Measurements from ENCODE around the gene CLPSL1. TPM values are rescaled to one million over a fixed set of nuclear protein-coding genes. Genes with fewer than 3 reads are reported as not detected.

CLPSL1 gene
- total RNA-seq, 4 donors from 2014 or later: not detected

- no peaks in the 10 kb centered on the region for H3K27me3 ChIP-seq
- H3K4me1 ChIP-seq: peaks cover 66% of the 10 kb centered on the region
- H3K9me3 ChIP-seq: no peaks in the 10 kb centered on the region
- 50% methylated on average over 1 of the region's 3 CpGs for WGBS
- no peak for DNase-seq (ENCODE audit: low spot score in 2 of 2)
- H3K27ac ChIP-seq: no peak overlapping the region
- H3K4me3 ChIP-seq: no peak overlapping the region
- no peaks in the 10 kb centered on the region for H3K36me3 ChIP-seq
- TF ChIP-seq POLR2A (IDR thresholded peaks at IDR 0.05): no peak
- TF ChIP-seq POLR2AphosphoS5 (IDR thresholded peaks at IDR 0.05): no peak
- TF ChIP-seq CTCF (IDR thresholded peaks at IDR 0.05): no peak
- no peak for TF ChIP-seq EP300 (IDR thresholded peaks at IDR 0.05)
Measured at GRCh38 chr6:35735452-35735851, 45.4 kb upstream of the CLPSL1 start.

- peak; percentile 88 to 89 for DNase-seq (ENCODE audit: low spot score in 2 of 2)
- H3K4me1 ChIP-seq: peaks cover 57% of the 10 kb centered on the region
- 56% methylated on average over 8 of the region's 8 CpGs for WGBS
- H3K36me3 ChIP-seq: no peaks in the 10 kb centered on the region
- H3K4me3 ChIP-seq: no peak overlapping the region
- H3K27ac ChIP-seq: no peak overlapping the region
- H3K27me3 ChIP-seq: no peaks in the 10 kb centered on the region
- TF ChIP-seq CTCF (IDR thresholded peaks at IDR 0.05): peak; percentile 82 to 88
- no peak for TF ChIP-seq POLR2A (IDR thresholded peaks at IDR 0.05)
- TF ChIP-seq EP300 (IDR thresholded peaks at IDR 0.05): no peak
- TF ChIP-seq POLR2AphosphoS5 (IDR thresholded peaks at IDR 0.05): no peak
- H3K9me3 ChIP-seq: no peaks in the 10 kb centered on the region
Measured at GRCh38 chr6:35736253-35736894, 44.4 kb upstream of the CLPSL1 start.

- no peaks in the 10 kb centered on the region for H3K36me3 ChIP-seq
- H3K27ac ChIP-seq: no peak within 1 kb of the TSS
- H3K27me3 ChIP-seq: no peaks in the 10 kb centered on the region
- peaks cover 52% of the 10 kb centered on the region for H3K4me1 ChIP-seq
- H3K9me3 ChIP-seq: no peaks in the 10 kb centered on the region
- WGBS: 93% methylated on average over 9 of the region's 10 CpGs
- DNase-seq (ENCODE audit: low spot score in 2 of 2): no peak
- no peak within 1 kb of the TSS for H3K4me3 ChIP-seq
- TF ChIP-seq CTCF (IDR thresholded peaks at IDR 0.05) (no peak), EP300 (IDR thresholded peaks at IDR 0.05) (no peak), POLR2A (IDR thresholded peaks at IDR 0.05) (no peak), POLR2AphosphoS5 (IDR thresholded peaks at IDR 0.05) (no peak)
Measured at GRCh38 chr6:35736982-35737412, 43.8 kb upstream of the CLPSL1 start, which contains the start of gene ARMC12. Gene ARMC12 (plus strand): TSS chr6:35737032. CDS start chr6:35737109, 77 bp downstream.

- Histone ChIP-seq H3K4me3 (no peak overlapping the region), H3K4me1 (peaks cover 46% of the 10 kb centered on the region), H3K27me3 (no peaks in the 10 kb centered on the region), H3K27ac (no peak overlapping the region), H3K9me3 (no peaks in the 10 kb centered on the region), H3K36me3 (no peaks in the 10 kb centered on the region)
- no peak for TF ChIP-seq POLR2A (IDR thresholded peaks at IDR 0.05)
- TF ChIP-seq POLR2AphosphoS5 (IDR thresholded peaks at IDR 0.05): peak in 1 of 3 donors; percentile 40
- TF ChIP-seq CTCF (IDR thresholded peaks at IDR 0.05): peak; percentile 75 to 88
- 45% methylated on average over 9 of the region's 16 CpGs for WGBS
- DNase-seq (ENCODE audit: low spot score in 2 of 2): no peak
Measured at GRCh38 chr6:35737413-35738211, 43.2 kb upstream of the CLPSL1 start.
